Stomach (tissue), 4 donors: ENCODE measurements around the gene ZNF775.

ENCODE experiments used
- CTCF ChIP-seq, 7 experiments: fragments of 450-650 bp in 4 of 7; fragments of 200-600 bp in 3 of 7; sonication (generic) in 3 of 7; IDR thresholded peaks; one replicate each; pipeline ENCODE4 v1.5.1; 2016 to 2019; ENCODE audit warnings: antibody characterized with exemption in 7 of 7, control low read depth in 2 of 7, mild to moderate bottlenecking in 1 of 7
- EP300 ChIP-seq: sonication (generic); formaldehyde crosslinking; IDR thresholded peaks from one replicate; pipeline ENCODE4 v1.6.1; 2017; ENCODE audit warnings: antibody characterized with exemption
- POLR2A ChIP-seq, 4 donors: fragments of 450-650 bp; IDR thresholded peaks; one replicate each; pipeline ENCODE4 v1.6.1; 2016; ENCODE audit warnings: antibody characterized with exemption in 4 of 4, control low read depth in 2 of 4, mild to moderate bottlenecking in 1 of 4, moderate library complexity in 1 of 4
- POLR2AphosphoS5 ChIP-seq, 3 donors: sonication (generic); formaldehyde crosslinking; IDR thresholded peaks; one replicate each; pipeline ENCODE4 v1.6.1; 2016; ENCODE audit warnings: antibody characterized with exemption in 3 of 3

DNA sequence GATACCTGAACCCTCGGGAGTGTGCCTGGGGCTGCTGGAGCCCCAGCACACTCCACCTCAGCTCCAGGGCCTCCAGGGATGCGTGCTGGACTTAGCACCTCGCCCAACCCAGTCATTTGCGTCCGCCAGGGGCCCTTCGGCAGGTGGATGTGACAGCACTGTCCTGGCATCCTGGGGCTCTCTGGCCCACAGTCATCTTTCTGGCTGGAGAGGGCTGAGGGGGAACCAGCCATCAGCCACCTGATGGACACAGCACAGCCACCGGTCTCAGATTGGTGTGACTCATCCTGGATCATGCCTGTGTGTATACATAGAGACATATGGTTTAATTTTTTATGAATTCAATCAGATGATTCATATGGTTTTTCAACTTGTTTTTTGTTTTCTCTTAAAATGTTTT is 11.1 kb downstream of the ZNF775 start:
- TF ChIP-seq CTCF (IDR thresholded peaks at IDR 0.05), result no peak
- TF ChIP-seq POLR2A (IDR thresholded peaks at IDR 0.05), result no peak
- TF ChIP-seq EP300, result no peak
- no peak for TF ChIP-seq POLR2AphosphoS5 (IDR thresholded peaks at IDR 0.05)
